Liver (tissue), 9 donors: ENCODE results near the gene TEDC1. TPM values are rescaled to one million over a fixed set of nuclear protein-coding genes. Genes with fewer than 3 reads are reported as not detected.

ENCODE experiments used
- DNase-seq: peaks from one replicate; pipeline ENCODE4 v3.0.0-alpha.2; 2017; ENCODE audit warnings: low spot score
- H3K27ac ChIP-seq, 2 donors: one replicate each; pipeline ENCODE4 v1.7.0; 2013; ENCODE audit warnings: inconsistent platforms in 2 of 2, low read length in 2 of 2, control low read depth in 1 of 2, low read depth in 1 of 2, mild to moderate bottlenecking in 1 of 2
- H3K27me3 ChIP-seq, 4 donors: one replicate each; pipeline versions ENCODE4 v1.6.1 to v1.7.0; 2013; ENCODE audit warnings: low read length in 3 of 4, inconsistent platforms in 1 of 4, mild to moderate bottlenecking in 1 of 4, moderate library complexity in 1 of 4; ENCODE audit not compliant: control insufficient read depth in 4 of 4, insufficient read depth in 4 of 4
- H3K36me3 ChIP-seq, 4 donors: one replicate each; pipeline versions ENCODE4 v1.6.1 to v1.7.0; 2013; ENCODE audit warnings: low read length in 3 of 4, mild to moderate bottlenecking in 3 of 4, low read depth in 1 of 4, moderate library complexity in 1 of 4; ENCODE audit not compliant: control insufficient read depth in 4 of 4, insufficient read depth in 3 of 4
- H3K4me1 ChIP-seq, 4 donors: one replicate each; pipeline versions ENCODE4 v1.6.1 to v1.7.0; 2013; ENCODE audit warnings: low read length in 3 of 4, mild to moderate bottlenecking in 3 of 4, moderate library complexity in 1 of 4; ENCODE audit not compliant: control insufficient read depth in 4 of 4, insufficient read depth in 4 of 4
- H3K4me3 ChIP-seq, 3 donors: one replicate each; pipeline versions ENCODE4 v1.6.1 to v1.7.0; 2013; ENCODE audit warnings: low read length in 3 of 3, control low read depth in 1 of 3, low read depth in 1 of 3, mild to moderate bottlenecking in 1 of 3
- H3K9ac ChIP-seq, 2 donors: one replicate each; pipeline ENCODE4 v1.7.0; 2013; ENCODE audit warnings: low read length in 2 of 2, mild to moderate bottlenecking in 2 of 2, moderate library complexity in 2 of 2, control low read depth in 1 of 2, low read depth in 1 of 2
- H3K9me3 ChIP-seq, 4 donors: one replicate each; pipeline versions ENCODE4 v1.6.1 to v1.7.0; 2013; ENCODE audit warnings: low read length in 3 of 4; ENCODE audit not compliant: control insufficient read depth in 4 of 4
- ATF3 ChIP-seq: IDR thresholded peaks from 2 replicates; pipeline ENCODE4 v1.6.1; 2016; ENCODE audit warnings: antibody characterized with exemption
- EGR1 ChIP-seq, 2 donors: IDR thresholded peaks; 2 replicates each; pipeline ENCODE4 v1.6.1; 2016 to 2018; ENCODE audit warnings: antibody characterized with exemption in 2 of 2, low read depth in 2 of 2
- FOXA1 ChIP-seq: IDR thresholded peaks from 2 replicates; pipeline ENCODE4 v1.6.1; 2016; ENCODE audit warnings: antibody characterized with exemption
- FOXA2 ChIP-seq: IDR thresholded peaks from 2 replicates; pipeline ENCODE4 v1.6.1; 2016; ENCODE audit warnings: antibody characterized with exemption
- GABPA ChIP-seq, 2 donors: IDR thresholded peaks in 1 of 2; conservative IDR thresholded peaks in 1 of 2; 2 replicates each; pipeline ENCODE4 v1.6.1; 2016; ENCODE audit warnings: antibody characterized with exemption in 2 of 2, mild to moderate bottlenecking in 1 of 2, moderate library complexity in 1 of 2
- HNF4G ChIP-seq: IDR thresholded peaks from 2 replicates; pipeline ENCODE4 v1.6.1; 2016; ENCODE audit warnings: antibody characterized with exemption
- JUND ChIP-seq, 2 donors: IDR thresholded peaks; 2 replicates each; pipeline ENCODE4 v1.6.1; 2016; ENCODE audit warnings: antibody characterized with exemption in 2 of 2
- MAX ChIP-seq: IDR thresholded peaks from 2 replicates; pipeline ENCODE4 v1.6.1; 2016; ENCODE audit warnings: antibody characterized with exemption
- NR2F2 ChIP-seq: IDR thresholded peaks from 2 replicates; pipeline ENCODE4 v1.6.1; 2016; ENCODE audit warnings: antibody characterized with exemption
- RXRA ChIP-seq, 2 donors: IDR thresholded peaks; 2 replicates each; pipeline ENCODE4 v1.6.1; 2017 to 2018; ENCODE audit warnings: antibody characterized with exemption in 2 of 2, mild to moderate bottlenecking in 1 of 2
- SP1 ChIP-seq: IDR thresholded peaks from 2 replicates; pipeline ENCODE4 v1.6.1; 2018; ENCODE audit warnings: antibody characterized with exemption, mild to moderate bottlenecking
- TAF1 ChIP-seq: conservative IDR thresholded peaks from 2 replicates; pipeline ENCODE4 v1.6.1; 2016; ENCODE audit warnings: antibody characterized with exemption, mild to moderate bottlenecking
- YY1 ChIP-seq: IDR thresholded peaks from 2 replicates; pipeline ENCODE4 v1.6.1; 2016; ENCODE audit warnings: antibody characterized with exemption, mild to moderate bottlenecking
- WGBS: extraction: QIAGEN DNeasy Blood & Tissue Kit; methylation state at CpG from one replicate; pipeline ENCODE4 v1.1.7; 2013; 5-methylcytosine and 5-hydroxymethylcytosine counted together
- polyA plus RNA-seq, 2 donors: library from polyadenylated mRNA; stranded (reverse) in 1 of 2; unstranded in 1 of 2; fragments of 200-250 nt in 1 of 2; fragments of >200 nt in 1 of 2; fragmentation: Nextera tagmentation in 1 of 2; extraction: Ambion mirVana in 1 of 2; gene quantifications; one replicate each; pipeline versions ENCODE4 v1.2.1 to v1.2.3, GENCODE V29; 2013 to 2015
- total RNA-seq, 2 donors: library from RNA; depleted of rRNA; stranded (reverse); fragments of >200 nt; gene quantifications; one replicate each; pipeline ENCODE4 v1.2.3, GENCODE V29; 2014
- TF ChIP-seq, protein P1 (sequence below): fragments of 150-350 bp; IDR thresholded peaks from 2 replicates; pipeline ENCODE4 v1.5.1; 2017; ENCODE audit warnings: improper control_type of control experiment, low read depth, low read length; ENCODE audit not compliant: missing input control
- TF ChIP-seq, protein P2 (sequence below): IDR thresholded peaks from 2 replicates; pipeline ENCODE4 v1.6.1; 2016; ENCODE audit warnings: antibody characterized with exemption, mild to moderate bottlenecking
- donor health status: healthy.
- donor health status: healthy.
- donor health status: healthy.
- donor health status: healthy.
- donor health status: healthy.

Gene TEDC1
- total and polyA plus RNA-seq, 4 donors: 0.97 to 7.5 (median 3.2) TPM

DNA sequence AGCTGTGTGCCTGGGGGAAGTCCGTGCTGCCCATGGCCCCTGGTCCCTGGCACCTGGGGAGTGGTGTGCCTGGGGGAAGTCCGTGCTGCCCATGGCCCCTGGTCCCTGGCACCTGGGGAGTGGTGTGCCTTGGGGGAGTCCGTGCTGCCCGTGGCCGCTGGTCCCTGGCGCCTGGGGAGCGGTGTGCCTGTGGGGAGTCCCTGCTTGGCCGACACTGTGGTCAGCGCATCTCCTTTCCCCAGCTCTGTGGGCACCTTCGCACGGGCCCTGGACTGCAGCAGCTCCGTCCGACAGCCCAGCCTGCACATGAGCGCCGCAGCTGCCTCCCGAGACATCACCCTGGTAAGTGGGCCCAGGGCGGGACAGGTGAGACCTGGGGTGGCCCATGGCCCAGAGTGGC lies 30.9 kb upstream of the TEDC1 start:
- no peak overlapping the region for H3K4me3 ChIP-seq
- TF ChIP-seq MAX (no peak), FOXA1 (no peak), FOXA2 (no peak), JUND (IDR thresholded peaks at IDR 0.05) (no peak)
- H3K9ac ChIP-seq: no peak overlapping the region
- H3K27ac ChIP-seq: no peak overlapping the region
- 97% methylated on average over 17 of the region's 17 CpGs for WGBS
- H3K27me3 ChIP-seq: no peaks in the 10 kb centered on the region
- no peaks in the 10 kb centered on the region for H3K4me1 ChIP-seq
- no peak for DNase-seq
- H3K9me3 ChIP-seq: no peaks in the 10 kb centered on the region
- peaks cover 8 to 58% (median 29%) of the 10 kb centered on the region in 4 donors for H3K36me3 ChIP-seq

DNA sequence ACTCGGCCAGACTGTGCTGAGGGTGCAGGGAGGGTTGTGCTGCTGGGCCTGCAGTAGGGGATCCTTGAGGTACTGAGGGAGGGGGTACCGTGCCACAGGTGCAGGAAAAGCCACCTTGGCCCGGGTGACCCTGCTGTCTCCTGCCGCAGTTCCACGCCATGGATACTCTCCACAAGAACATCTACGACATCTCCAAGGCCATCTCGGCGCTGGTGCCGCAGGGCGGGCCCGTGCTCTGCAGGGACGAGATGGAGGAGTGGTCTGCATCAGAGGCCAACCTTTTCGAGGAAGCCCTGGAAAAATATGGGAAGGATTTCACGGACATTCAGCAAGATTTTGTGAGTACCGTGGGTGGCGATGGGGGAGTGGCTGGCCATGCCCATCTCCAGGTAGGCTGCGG lies 30.4 kb upstream of the TEDC1 start:
- no peaks in the 10 kb centered on the region for H3K4me1 ChIP-seq
- no peaks in the 10 kb centered on the region for H3K27me3 ChIP-seq
- DNase-seq: no peak
- WGBS: 96% methylated on average over 17 of the region's 17 CpGs
- no peak overlapping the region for H3K4me3 ChIP-seq
- TF ChIP-seq HNF4G (no peak), RXRA (IDR thresholded peaks at IDR 0.05) (no peak), NR2F2 (no peak), EGR1 (IDR thresholded peaks at IDR 0.05; ENCODE audit: low read depth in 2 of 2) (no peak), YY1 (no peak), JUND (IDR thresholded peaks at IDR 0.05) (no peak), ATF3 (no peak), SP1 (no peak)
- TF ChIP-seq, protein P1, sequence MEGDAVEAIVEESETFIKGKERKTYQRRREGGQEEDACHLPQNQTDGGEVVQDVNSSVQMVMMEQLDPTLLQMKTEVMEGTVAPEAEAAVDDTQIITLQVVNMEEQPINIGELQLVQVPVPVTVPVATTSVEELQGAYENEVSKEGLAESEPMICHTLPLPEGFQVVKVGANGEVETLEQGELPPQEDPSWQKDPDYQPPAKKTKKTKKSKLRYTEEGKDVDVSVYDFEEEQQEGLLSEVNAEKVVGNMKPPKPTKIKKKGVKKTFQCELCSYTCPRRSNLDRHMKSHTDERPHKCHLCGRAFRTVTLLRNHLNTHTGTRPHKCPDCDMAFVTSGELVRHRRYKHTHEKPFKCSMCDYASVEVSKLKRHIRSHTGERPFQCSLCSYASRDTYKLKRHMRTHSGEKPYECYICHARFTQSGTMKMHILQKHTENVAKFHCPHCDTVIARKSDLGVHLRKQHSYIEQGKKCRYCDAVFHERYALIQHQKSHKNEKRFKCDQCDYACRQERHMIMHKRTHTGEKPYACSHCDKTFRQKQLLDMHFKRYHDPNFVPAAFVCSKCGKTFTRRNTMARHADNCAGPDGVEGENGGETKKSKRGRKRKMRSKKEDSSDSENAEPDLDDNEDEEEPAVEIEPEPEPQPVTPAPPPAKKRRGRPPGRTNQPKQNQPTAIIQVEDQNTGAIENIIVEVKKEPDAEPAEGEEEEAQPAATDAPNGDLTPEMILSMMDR: no peak
- TF ChIP-seq, protein P2, sequence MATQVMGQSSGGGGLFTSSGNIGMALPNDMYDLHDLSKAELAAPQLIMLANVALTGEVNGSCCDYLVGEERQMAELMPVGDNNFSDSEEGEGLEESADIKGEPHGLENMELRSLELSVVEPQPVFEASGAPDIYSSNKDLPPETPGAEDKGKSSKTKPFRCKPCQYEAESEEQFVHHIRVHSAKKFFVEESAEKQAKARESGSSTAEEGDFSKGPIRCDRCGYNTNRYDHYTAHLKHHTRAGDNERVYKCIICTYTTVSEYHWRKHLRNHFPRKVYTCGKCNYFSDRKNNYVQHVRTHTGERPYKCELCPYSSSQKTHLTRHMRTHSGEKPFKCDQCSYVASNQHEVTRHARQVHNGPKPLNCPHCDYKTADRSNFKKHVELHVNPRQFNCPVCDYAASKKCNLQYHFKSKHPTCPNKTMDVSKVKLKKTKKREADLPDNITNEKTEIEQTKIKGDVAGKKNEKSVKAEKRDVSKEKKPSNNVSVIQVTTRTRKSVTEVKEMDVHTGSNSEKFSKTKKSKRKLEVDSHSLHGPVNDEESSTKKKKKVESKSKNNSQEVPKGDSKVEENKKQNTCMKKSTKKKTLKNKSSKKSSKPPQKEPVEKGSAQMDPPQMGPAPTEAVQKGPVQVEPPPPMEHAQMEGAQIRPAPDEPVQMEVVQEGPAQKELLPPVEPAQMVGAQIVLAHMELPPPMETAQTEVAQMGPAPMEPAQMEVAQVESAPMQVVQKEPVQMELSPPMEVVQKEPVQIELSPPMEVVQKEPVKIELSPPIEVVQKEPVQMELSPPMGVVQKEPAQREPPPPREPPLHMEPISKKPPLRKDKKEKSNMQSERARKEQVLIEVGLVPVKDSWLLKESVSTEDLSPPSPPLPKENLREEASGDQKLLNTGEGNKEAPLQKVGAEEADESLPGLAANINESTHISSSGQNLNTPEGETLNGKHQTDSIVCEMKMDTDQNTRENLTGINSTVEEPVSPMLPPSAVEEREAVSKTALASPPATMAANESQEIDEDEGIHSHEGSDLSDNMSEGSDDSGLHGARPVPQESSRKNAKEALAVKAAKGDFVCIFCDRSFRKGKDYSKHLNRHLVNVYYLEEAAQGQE: no peak
- no peak overlapping the region for H3K9ac ChIP-seq
- no peak overlapping the region for H3K27ac ChIP-seq
- no peaks in the 10 kb centered on the region for H3K9me3 ChIP-seq
- H3K36me3 ChIP-seq: peaks cover 8 to 59% (median 28%) of the 10 kb centered on the region in 4 donors

DNA sequence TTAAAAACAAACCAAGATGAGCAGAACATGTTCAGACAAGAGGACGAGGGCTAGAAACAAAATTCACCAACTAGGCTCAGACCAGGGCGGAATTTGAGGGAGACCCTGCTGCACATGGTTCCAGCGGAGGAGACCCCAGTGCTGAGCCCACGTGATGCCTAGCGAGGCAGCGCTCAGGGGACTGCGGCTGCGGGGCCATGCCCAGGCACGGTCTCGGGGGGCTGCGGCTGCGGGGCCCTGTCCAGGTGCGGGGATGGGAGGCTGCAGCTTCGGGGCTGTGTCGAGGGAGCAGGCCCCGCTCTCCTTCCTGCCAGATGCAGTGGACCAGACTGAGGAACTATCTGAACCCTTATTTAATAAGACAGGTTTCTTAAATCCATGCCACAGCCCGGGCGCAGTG lies 29.1 kb upstream of the TEDC1 start:
- DNase-seq: no peak
- TF ChIP-seq ATF3: no peak
- TF ChIP-seq JUND (IDR thresholded peaks at IDR 0.05): no peak
- no peak for TF ChIP-seq GABPA (IDR thresholded peaks at IDR 0.05 in 1 of 2, conservative IDR thresholded peaks at IDR 0.05 in 1 of 2)
- no peak for TF ChIP-seq EGR1 (IDR thresholded peaks at IDR 0.05; ENCODE audit: low read depth in 2 of 2)
- no peak for TF ChIP-seq TAF1
- no peak overlapping the region for H3K4me3 ChIP-seq
- no peaks in the 10 kb centered on the region for H3K9me3 ChIP-seq
- H3K27ac ChIP-seq: no peak overlapping the region
- H3K9ac ChIP-seq: no peak overlapping the region
- H3K36me3 ChIP-seq: peaks cover 8 to 53% (median 28%) of the 10 kb centered on the region in 4 donors
- no peaks in the 10 kb centered on the region for H3K27me3 ChIP-seq
- 97% methylated on average over 18 of the region's 18 CpGs for WGBS
- no peaks in the 10 kb centered on the region for H3K4me1 ChIP-seq
